Measurements from ENCODE around the gene TIMM13. TPM values are rescaled to one million over a fixed set of nuclear protein-coding genes. Genes with fewer than 3 reads are reported as not detected.

The TIMM13 gene
- total and polyA plus RNA-seq, 2 donors (not counting 1 experiment from before 2014, with no cell fraction given): 19.4 to 32.5 TPM

- no peaks in the 10 kb centered on the region for H3K9me3 Mint-ChIP-seq (ENCODE audit: insufficient read depth)
- peaks cover 0 to 4% of the 10 kb centered on the region in 2 experiments for H3K36me3 ChIP-seq (replicated peaks in 1 of 2; ENCODE audit: control extremely low read depth in 1 of 2, control insufficient read depth in 1 of 2, extremely low read depth in 1 of 2, insufficient read depth in 2 of 2, low read length in 1 of 2)
- intact Hi-C loops (cut with micrococcal nuclease): no loop called here
- no peaks in the 10 kb centered on the region for H3K27me3 ChIP-seq (replicated peaks in 1 of 4; ENCODE audit: control extremely low read depth in 1 of 4, control insufficient read depth in 3 of 4, insufficient read depth in 4 of 4, low read length in 3 of 4)
- H3K27ac Mint-ChIP-seq: no peak overlapping the region
- peaks cover 38% of the 10 kb centered on the region for H3K79me2 ChIP-seq (ENCODE audit: control insufficient read depth, insufficient read depth, low read length)
- no peak overlapping the region for H3K9ac ChIP-seq (ENCODE audit: low read length)
- no peak overlapping the region for H3K27ac ChIP-seq (ENCODE audit: low read length in 2 of 2)
- no peak for TF ChIP-seq CTCF (IDR thresholded peaks at IDR 0.05)
- no peak for TF ChIP-seq EZH2 (IDR thresholded peaks at IDR 0.05; ENCODE audit: borderline replicate concordance, insufficient read depth, low read depth, low read length, poor library complexity, severe bottlenecking)
- no peak for ATAC-seq (ENCODE audit: low read depth)
- no peak overlapping the region for H3K4me3 Mint-ChIP-seq
- no peak overlapping the region for H2AFZ ChIP-seq (ENCODE audit: insufficient read depth, low read depth, low read length, poor library complexity, severe bottlenecking)
- peaks cover 6 to 11% of the 10 kb centered on the region in 2 donors for H3K4me1 ChIP-seq (ENCODE audit: control insufficient read depth in 2 of 2, insufficient read depth in 2 of 2, low read length in 2 of 2)
- 96% methylated on average over 17 of the region's 17 CpGs for WGBS (ENCODE audit: insufficient coverage)
- H4K20me1 ChIP-seq (ENCODE audit: control insufficient read depth, insufficient read depth, low read length, poor library complexity, severe bottlenecking): no peaks in the 10 kb centered on the region
- no peak overlapping the region for H3K4me3 ChIP-seq (ENCODE audit: control extremely low read depth in 1 of 5, extremely low read depth in 1 of 5, insufficient read depth in 1 of 5, low read depth in 2 of 5, low read length in 4 of 5)
- H3K4me2 ChIP-seq (replicated peaks; ENCODE audit: low read depth, low read length, poor library complexity, severe bottlenecking): no peak overlapping the region
- CTCF ChIA-PET: interaction anchor here (0.6 kb wide), 1 partner anchor 50 kb away, joined by 3 read pairs; no protein-coding TSS in a partner anchor
- POLR2A ChIA-PET: interaction anchor here (1.6 kb wide), 1 partner anchor 10 kb away, joined by 6 read pairs; no protein-coding TSS in a partner anchor
- no peaks in the 10 kb centered on the region for H3K27me3 Mint-ChIP-seq
- H3K9me3 ChIP-seq (ENCODE audit: control extremely low read depth in 1 of 3, control insufficient read depth in 2 of 3, insufficient read depth in 1 of 3, low read length in 2 of 3): no peaks in the 10 kb centered on the region
- no peak for DNase-seq
- peaks cover 12% of the 10 kb centered on the region for H3K4me1 Mint-ChIP-seq
Measured at GRCh38 chr19:2443785-2444182, 16.4 kb upstream of the TIMM13 start.

- Mint-ChIP-seq H3K9me3 (ENCODE audit: insufficient read depth) (no peaks in the 10 kb centered on the region), H3K27ac (no peak overlapping the region), H3K4me3 (no peak overlapping the region), H3K27me3 (no peaks in the 10 kb centered on the region), H3K4me1 (peaks cover 12% of the 10 kb centered on the region)
- Histone ChIP-seq H3K36me3 (replicated peaks in 1 of 2; ENCODE audit: control extremely low read depth in 1 of 2, control insufficient read depth in 1 of 2, extremely low read depth in 1 of 2, insufficient read depth in 2 of 2, low read length in 1 of 2) (peaks cover 0 to 5% of the 10 kb centered on the region in 2 experiments), H3K4me1 (ENCODE audit: control insufficient read depth in 2 of 2, insufficient read depth in 2 of 2, low read length in 2 of 2) (peaks cover 6 to 11% of the 10 kb centered on the region in 2 donors), H3K4me2 (replicated peaks; ENCODE audit: low read depth, low read length, poor library complexity, severe bottlenecking) (no peak overlapping the region), H3K9ac (ENCODE audit: low read length) (no peak overlapping the region), H3K9me3 (ENCODE audit: control extremely low read depth in 1 of 3, control insufficient read depth in 2 of 3, insufficient read depth in 1 of 3, low read length in 2 of 3) (no peaks in the 10 kb centered on the region), H3K79me2 (ENCODE audit: control insufficient read depth, insufficient read depth, low read length) (peaks cover 34% of the 10 kb centered on the region), H4K20me1 (ENCODE audit: control insufficient read depth, insufficient read depth, low read length, poor library complexity, severe bottlenecking) (no peaks in the 10 kb centered on the region), H3K4me3 (ENCODE audit: control extremely low read depth in 1 of 5, extremely low read depth in 1 of 5, insufficient read depth in 1 of 5, low read depth in 2 of 5, low read length in 4 of 5) (no peak overlapping the region), H3K27ac (ENCODE audit: low read length in 2 of 2) (no peak overlapping the region), H2AFZ (ENCODE audit: insufficient read depth, low read depth, low read length, poor library complexity, severe bottlenecking) (no peak overlapping the region), H3K27me3 (replicated peaks in 1 of 4; ENCODE audit: control extremely low read depth in 1 of 4, control insufficient read depth in 3 of 4, insufficient read depth in 4 of 4, low read length in 3 of 4) (no peaks in the 10 kb centered on the region)
- ATAC-seq (ENCODE audit: low read depth): no peak
- POLR2A ChIA-PET: no interaction called here
- TF ChIP-seq EZH2 (IDR thresholded peaks at IDR 0.05; ENCODE audit: borderline replicate concordance, insufficient read depth, low read depth, low read length, poor library complexity, severe bottlenecking) (no peak), CTCF (IDR thresholded peaks at IDR 0.05) (no peak)
- WGBS (ENCODE audit: insufficient coverage): 97% methylated on average over 18 of the region's 22 CpGs
- CTCF ChIA-PET: interaction anchor here (0.6 kb wide), 1 partner anchor 49 kb away, joined by 3 read pairs; no protein-coding TSS in a partner anchor
- intact Hi-C loops (cut with micrococcal nuclease): no loop called here
- DNase-seq: no peak
Measured at GRCh38 chr19:2443116-2443784, 15.9 kb upstream of the TIMM13 start.

All from B cell (primary cell).